ENCODE data around the gene IFIT5.

- TF ChIP-seq CTCF (IDR thresholded peaks at IDR 0.05) (no peak), POLR2A (IDR thresholded peaks at IDR 0.05) (no peak)
These were observed 24.2 kb downstream of the IFIT5 start for GRCh38 chr10:89438525-89438924.

All from heart left ventricle (tissue), 13 donors.